ENCODE measurements around the gene KCNJ12. TPM values are rescaled to one million over a fixed set of nuclear protein-coding genes. Genes with fewer than 3 reads are reported as not detected.
A peak's percentile ranks its signal among the peaks of the same experiment; 100 is the strongest.

KCNJ12 gene
- total RNA-seq, 1 donor from 2014 or later = 3.1 TPM

GRCh38 chr17:21368545-21369246 lies 7.5 kb upstream of the KCNJ12 start:
- no peak for DNase-seq

- DNase-seq = no peak
Measured at GRCh38 chr17:21369395-21369794, 6.8 kb upstream of the KCNJ12 start.

GRCh38 chr17:21370430-21370829 lies 5.7 kb upstream of the KCNJ12 start:
- peak; percentile 12 for DNase-seq

- no peak for DNase-seq
Measured at GRCh38 chr17:21371511-21372081, 4.6 kb upstream of the KCNJ12 start.

- DNase-seq = no peak
Measured at GRCh38 chr17:21372256-21372954, 3.8 kb upstream of the KCNJ12 start.

GRCh38 chr17:21373036-21373435 lies 3.1 kb upstream of the KCNJ12 start:
- no peak for DNase-seq

- no peak for DNase-seq
Measured at GRCh38 chr17:21373696-21374440, 2.3 kb upstream of the KCNJ12 start.

GRCh38 chr17:21374441-21375161 lies 1.6 kb upstream of the KCNJ12 start:
- no peak for DNase-seq

- no peak for DNase-seq
Measured at GRCh38 chr17:21375162-21375560, 996 bp upstream of the KCNJ12 start.

GRCh38 chr17:21375757-21376080 lies 438 bp upstream of the KCNJ12 start:
- no peak for DNase-seq

- DNase-seq = no peak
Measured at GRCh38 chr17:21376759-21377690, 868 bp downstream of the KCNJ12 start.

- DNase-seq = no peak
Measured at GRCh38 chr17:21377705-21378396, 1.7 kb downstream of the KCNJ12 start.

- no peak for DNase-seq
Measured at GRCh38 chr17:21378553-21378952, 2.4 kb downstream of the KCNJ12 start.

- DNase-seq = no peak
Measured at GRCh38 chr17:21379080-21379711, 3.0 kb downstream of the KCNJ12 start.

GRCh38 chr17:21380659-21381058 lies 4.5 kb downstream of the KCNJ12 start:
- DNase-seq = no peak

- DNase-seq = no peak
Measured at GRCh38 chr17:21381076-21381706, 5.0 kb downstream of the KCNJ12 start.

GRCh38 chr17:21382560-21383495 lies 6.7 kb downstream of the KCNJ12 start:
- no peak for DNase-seq

GRCh38 chr17:21385281-21385845 lies 9.2 kb downstream of the KCNJ12 start:
- DNase-seq = no peak

Measured in skin of body (tissue), 2 donors.